Uterus (tissue), 2 donors: ENCODE results near the gene ASB2.

Experiments used
- POLR2A ChIP-seq, 2 donors: fragments of 450-650 bp; IDR thresholded peaks; one replicate each; pipeline ENCODE4 v1.6.1; 2016; ENCODE audit warnings: antibody characterized with exemption in 2 of 2, mild to moderate bottlenecking in 1 of 2, moderate library complexity in 1 of 2
- TF ChIP-seq, protein P1 (sequence below), 4 experiments: fragments of 200-600 bp in 2 of 4; fragments of 450-650 bp in 2 of 4; sonication (generic) in 2 of 4; IDR thresholded peaks; one replicate each; pipeline ENCODE4 v1.5.1; 2016 to 2019; ENCODE audit warnings: antibody characterized with exemption in 4 of 4, mild to moderate bottlenecking in 2 of 4, moderate library complexity in 1 of 4

DNA sequence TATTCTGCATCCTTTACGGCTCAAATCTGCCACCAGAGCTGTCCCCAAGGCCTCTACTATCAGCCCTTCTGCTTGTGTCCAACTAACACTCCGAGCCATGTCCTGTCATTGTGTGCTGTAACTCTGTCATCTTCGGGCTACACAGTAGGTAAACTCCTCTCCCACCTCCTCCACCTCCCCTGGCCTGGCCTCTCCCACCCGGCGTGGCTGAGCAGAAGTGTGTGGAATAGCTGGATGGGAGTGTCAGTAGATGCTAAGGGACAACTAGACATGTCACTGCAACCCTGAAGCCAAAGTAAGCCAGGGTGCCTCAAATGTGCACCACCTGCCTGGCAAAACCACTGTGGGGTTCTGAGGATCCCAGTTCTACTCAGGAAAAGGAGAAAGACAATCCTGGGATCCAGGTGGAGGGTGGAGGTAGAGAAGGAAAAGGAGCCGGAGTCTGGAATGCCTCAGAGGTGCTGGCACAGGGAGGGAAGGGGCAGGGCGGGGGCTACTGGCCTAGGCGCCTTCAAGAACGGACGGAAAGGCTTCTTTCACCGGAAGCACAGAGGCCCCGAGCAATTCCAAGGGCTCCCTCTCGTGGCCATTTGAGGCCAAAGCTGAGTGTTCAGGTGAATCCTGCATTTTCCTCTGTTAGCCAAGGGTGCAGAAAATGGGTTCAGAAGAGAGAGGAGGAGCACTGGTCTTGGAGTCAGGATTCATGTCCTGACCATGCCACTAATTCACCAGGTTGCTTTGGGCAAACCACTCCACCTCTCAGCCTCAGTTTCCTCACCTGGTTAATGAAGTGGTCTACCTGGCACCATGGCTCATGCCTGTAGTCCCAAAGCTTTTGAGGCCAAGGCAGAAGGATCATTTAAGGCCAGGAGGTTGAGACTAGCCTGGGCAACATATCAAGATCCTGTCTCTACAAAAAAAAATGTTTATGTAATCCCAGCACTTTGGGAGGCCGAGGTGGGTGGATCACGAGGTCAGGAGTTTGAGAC lies 69.7 kb downstream of the ASB2 start:
- TF ChIP-seq, protein P1, sequence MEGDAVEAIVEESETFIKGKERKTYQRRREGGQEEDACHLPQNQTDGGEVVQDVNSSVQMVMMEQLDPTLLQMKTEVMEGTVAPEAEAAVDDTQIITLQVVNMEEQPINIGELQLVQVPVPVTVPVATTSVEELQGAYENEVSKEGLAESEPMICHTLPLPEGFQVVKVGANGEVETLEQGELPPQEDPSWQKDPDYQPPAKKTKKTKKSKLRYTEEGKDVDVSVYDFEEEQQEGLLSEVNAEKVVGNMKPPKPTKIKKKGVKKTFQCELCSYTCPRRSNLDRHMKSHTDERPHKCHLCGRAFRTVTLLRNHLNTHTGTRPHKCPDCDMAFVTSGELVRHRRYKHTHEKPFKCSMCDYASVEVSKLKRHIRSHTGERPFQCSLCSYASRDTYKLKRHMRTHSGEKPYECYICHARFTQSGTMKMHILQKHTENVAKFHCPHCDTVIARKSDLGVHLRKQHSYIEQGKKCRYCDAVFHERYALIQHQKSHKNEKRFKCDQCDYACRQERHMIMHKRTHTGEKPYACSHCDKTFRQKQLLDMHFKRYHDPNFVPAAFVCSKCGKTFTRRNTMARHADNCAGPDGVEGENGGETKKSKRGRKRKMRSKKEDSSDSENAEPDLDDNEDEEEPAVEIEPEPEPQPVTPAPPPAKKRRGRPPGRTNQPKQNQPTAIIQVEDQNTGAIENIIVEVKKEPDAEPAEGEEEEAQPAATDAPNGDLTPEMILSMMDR (IDR thresholded peaks at IDR 0.05) = peak; percentile 54 to 67 (median 54)
- TF ChIP-seq POLR2A (IDR thresholded peaks at IDR 0.05) = no peak
